OCI-LY7 (cell line): ENCODE results near the gene CMIP. TPM values are rescaled to one million over a fixed set of nuclear protein-coding genes. Genes with fewer than 3 reads are reported as not detected.

Source experiments
- BruUV-seq: library from RNA; stranded (reverse); fragments of 400-500 nt; replicated peaks from 2 replicates; lab custom pipeline; 2021; lab: Mats Ljungman, UMichigan
- CTCF ChIA-PET: fragments of 300-600 bp; sonication (Branson Sonifier 250); formaldehyde crosslinking; loops from one replicate; lab custom pipeline; 2022; ENCODE audit warnings: antibody characterized with exemption; ENCODE audit not compliant: unreplicated experiment; lab: Charles Lee
- POLR2A ChIA-PET: fragments of 300-600 bp; sonication (Branson Sonifier 250); formaldehyde crosslinking; loops from one replicate; lab custom pipeline; 2022; ENCODE audit warnings: antibody characterized with exemption; lab: Charles Lee
- DNase-seq: peaks from one replicate; pipeline ENCODE4 v3.0.0-alpha.2; 2015; ENCODE audit warnings: low spot score
- H2AFZ ChIP-seq: fragments of 200-600 bp; sonication (generic), shearing (Covaris generic); 2 replicates; pipeline ENCODE4 v1.6.1; 2014; ENCODE audit warnings: mild to moderate bottlenecking, antibody characterized with exemption, low read length, moderate library complexity
- H3K27ac ChIP-seq: fragments of 200-600 bp; sonication (generic); 2 replicates; pipeline ENCODE4 v1.5.1; 2014; ENCODE audit warnings: mixed run types, low read depth, mild to moderate bottlenecking, moderate library complexity, low read length, inconsistent platforms; ENCODE audit not compliant: poor library complexity, severe bottlenecking
- H3K36me3 ChIP-seq: fragments of 200-600 bp; sonication (generic); 2 replicates; pipeline ENCODE4 v1.6.1; 2014; ENCODE audit warnings: mild to moderate bottlenecking, antibody characterized with exemption, low read length, moderate library complexity, mixed read lengths; ENCODE audit not compliant: insufficient read depth
- H3K4me1 ChIP-seq: fragments of 200-600 bp; sonication (generic); 2 replicates; pipeline ENCODE4 v1.5.1; 2014; ENCODE audit warnings: mild to moderate bottlenecking, low read length; ENCODE audit not compliant: insufficient read depth, poor library complexity, severe bottlenecking
- H3K4me2 ChIP-seq: fragments of 200-600 bp; sonication (generic); 2 replicates; pipeline ENCODE4 v1.6.1; 2014; ENCODE audit warnings: mild to moderate bottlenecking, low read length
- H3K4me3 ChIP-seq: fragments of 200-600 bp; sonication (generic); 2 replicates; pipeline ENCODE4 v1.5.1; 2014; ENCODE audit warnings: mild to moderate bottlenecking, low read depth, low read length; ENCODE audit not compliant: poor library complexity, severe bottlenecking
- H3K79me2 ChIP-seq: fragments of 200-600 bp; sonication (generic); 2 replicates; pipeline ENCODE4 v1.6.1; 2016; ENCODE audit warnings: low read depth, mild to moderate bottlenecking, low read length, moderate library complexity, mixed read lengths; ENCODE audit not compliant: insufficient read depth
- H3K9me2 ChIP-seq: fragments of 200-600 bp; sonication (generic); 2 replicates; pipeline ENCODE4 v1.6.1; 2016; ENCODE audit warnings: mild to moderate bottlenecking, low read length, mixed read lengths; ENCODE audit not compliant: insufficient read depth
- H3K9me3 ChIP-seq: fragments of 200-600 bp; sonication (generic); 2 replicates; pipeline ENCODE4 v1.6.1; 2014; ENCODE audit warnings: mild to moderate bottlenecking, mixed run types, low read length, mixed read lengths
- H4K20me1 ChIP-seq: fragments of 200-600 bp; sonication (generic); 2 replicates; pipeline ENCODE4 v1.6.1; 2014; ENCODE audit warnings: mild to moderate bottlenecking, antibody characterized with exemption, low read length, moderate library complexity, mixed read lengths; ENCODE audit not compliant: insufficient read depth
- CTCF ChIP-seq: fragments of 200-600 bp; sonication (generic); conservative IDR thresholded peaks from 2 replicates; pipeline ENCODE4 v1.5.1; 2014; ENCODE audit warnings: mild to moderate bottlenecking, antibody characterized with exemption, low read length, moderate library complexity, mixed read lengths
- EZH2phosphoT487 ChIP-seq: fragments of 200-600 bp; sonication (generic); IDR thresholded peaks from 2 replicates; pipeline ENCODE4 v1.6.1; 2018; ENCODE audit warnings: low read depth, borderline replicate concordance, mild to moderate bottlenecking, mixed run types, antibody characterized with exemption, low read length, moderate library complexity, mixed read lengths
- intact Hi-C: fragments of 100-400 bp; cut with micrococcal nuclease; formaldehyde crosslinking; loops from one replicate; pipeline ENCODE4 v1.10.0; 2022; ENCODE audit not compliant: unreplicated experiment
- total RNA-seq, 2 experiments: library from RNA; depleted of rRNA in 1 of 2; stranded (reverse); fragments of >200 nt in 1 of 2; shearing (Covaris generic) in 1 of 2; gene quantifications; 2 replicates each; pipeline ENCODE4 v1.2.3, GENCODE V29; 2014 to 2022

Gene CMIP
- total RNA-seq, 2 experiments from 2014 or later = 15.4 to 70.3 TPM

DNA sequence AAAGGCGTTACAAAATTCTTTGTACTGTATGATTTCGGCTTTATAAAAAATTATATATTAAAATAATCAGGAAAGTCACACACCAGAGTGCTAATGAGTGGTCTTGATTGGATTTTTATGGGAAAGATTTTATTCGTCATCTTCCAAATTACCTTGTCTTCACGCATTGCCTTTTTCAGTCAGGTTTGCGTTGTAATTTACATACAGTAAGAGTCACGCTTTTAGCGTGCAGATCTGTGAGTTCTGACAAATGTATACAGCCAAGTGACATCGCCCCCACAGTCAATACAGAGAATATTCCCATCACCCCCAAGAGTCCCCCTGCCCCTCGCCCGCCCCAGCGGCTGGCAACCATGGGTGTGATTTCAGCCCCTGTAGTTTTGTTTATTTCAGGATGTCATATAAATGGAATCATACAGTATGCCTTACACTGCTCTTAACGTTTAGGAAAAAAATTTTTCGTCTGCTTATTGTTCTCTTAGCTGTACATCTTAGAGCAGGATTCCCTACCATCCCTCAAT lies 157.7 kb downstream of the CMIP start:
- Histone ChIP-seq H3K9me3 (no peaks in the 10 kb centered on the region), H3K27ac (no peak overlapping the region), H3K79me2 (no peaks in the 10 kb centered on the region), H3K36me3 (peaks cover 1% of the 10 kb centered on the region; the same call in 1 of the 2 replicates), H3K4me2 (no peak overlapping the region), H3K4me1 (no peaks in the 10 kb centered on the region), H4K20me1 (0 out of 2 replicates have a peak, but pooled peaks cover 4% of the 10 kb centered on the region), H3K9me2 (no peaks in the 10 kb centered on the region), H3K4me3 (no peak overlapping the region), H2AFZ (no peak overlapping the region)
- TF ChIP-seq EZH2phosphoT487 (no peak), CTCF (no peak)
- ChIA-PET POLR2A (interaction anchor here (0.5 to 0.8 kb wide), 3 partner anchors 115 to 169 kb away, joined by 4 to 7 read pairs (median 4); no protein-coding TSS in a partner anchor), CTCF (no interaction called here)
- no TSS peak for BruUV-seq
- DNase-seq = no peak
- intact Hi-C loops = no loop called here

GRCh38 chr16:81602792-81603191 lies 158.2 kb downstream of the CMIP start:
- no peaks in the 10 kb centered on the region for H3K9me2 ChIP-seq
- H3K4me2 ChIP-seq = no peak overlapping the region
- ChIA-PET POLR2A (no interaction called here), CTCF (no interaction called here)
- BruUV-seq = no TSS peak
- H2AFZ ChIP-seq = no peak overlapping the region
- H3K79me2 ChIP-seq = no peaks in the 10 kb centered on the region
- 0 out of 2 replicates have a peak, but pooled peaks cover 4% of the 10 kb centered on the region for H4K20me1 ChIP-seq
- TF ChIP-seq EZH2phosphoT487 (no peak), CTCF (no peak)
- no peak overlapping the region for H3K27ac ChIP-seq
- peaks cover 2% of the 10 kb centered on the region for H3K4me1 ChIP-seq
- H3K4me3 ChIP-seq = no peak overlapping the region
- DNase-seq = no peak
- intact Hi-C loops = no loop called here
- no peaks in the 10 kb centered on the region for H3K9me3 ChIP-seq
- peaks cover 6% of the 10 kb centered on the region; the same call in 1 of the 2 replicates for H3K36me3 ChIP-seq

DNA sequence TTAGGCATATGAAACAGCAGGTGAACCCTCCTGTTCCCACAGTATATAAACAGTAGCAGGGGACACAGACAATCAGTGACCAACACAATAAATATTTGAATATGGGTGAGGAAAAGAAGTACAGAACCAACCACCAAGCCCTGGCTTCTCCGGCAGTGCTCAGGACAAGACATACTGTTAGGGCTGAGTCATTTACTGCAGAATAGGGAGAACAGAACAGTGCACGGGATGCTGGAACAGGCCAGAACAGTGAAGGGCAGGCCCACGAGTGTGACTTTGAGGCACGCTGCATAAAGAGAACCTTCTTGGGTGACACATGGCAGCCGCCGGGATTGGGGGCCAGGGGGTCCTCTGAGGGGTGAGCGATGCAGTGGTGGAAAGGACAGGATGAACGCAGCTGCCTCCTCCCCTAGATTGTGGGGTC lies 160.4 kb downstream of the CMIP start:
- H3K79me2 ChIP-seq = no peaks in the 10 kb centered on the region

More for the DNA sequence above, 160.4 kb downstream of the CMIP start:
- Histone ChIP-seq H3K27ac (no peak overlapping the region), H2AFZ (no peak overlapping the region), H4K20me1 (0 out of 2 replicates have a peak, but pooled peaks cover 4% of the 10 kb centered on the region), H3K36me3 (peaks cover 21% of the 10 kb centered on the region; the same call in 1 of the 2 replicates), H3K9me2 (no peaks in the 10 kb centered on the region), H3K4me3 (no peak overlapping the region), H3K4me2 (no peak overlapping the region), H3K9me3 (no peaks in the 10 kb centered on the region), H3K4me1 (peaks cover 24% of the 10 kb centered on the region)
- TF ChIP-seq EZH2phosphoT487 (no peak), CTCF (no peak)
- intact Hi-C loops = no loop called here
- CTCF ChIA-PET = no interaction called here
- POLR2A ChIA-PET = no interaction called here
- no TSS peak for BruUV-seq
- DNase-seq = no peak
